A549 (cell line): Measurements from ENCODE around the gene VIT.

Source experiments
- EHMT2 ChIP-seq: fragments of 200-600 bp; sonication (generic); IDR thresholded peaks from 2 replicates; pipeline ENCODE4 v1.6.1; 2016; ENCODE audit warnings: antibody characterized with exemption, low read depth, mild to moderate bottlenecking, moderate library complexity
- EP300 ChIP-seq, 2 experiments: fragments of >200 bp; sonication (Bioruptor Twin); formaldehyde crosslinking; IDR thresholded peaks; 2 replicates in 1 of 2; 3 replicates in 1 of 2; pipeline ENCODE4 v1.6.1; 2016 to 2017
- POLR2AphosphoS2 ChIP-seq: conservative IDR thresholded peaks from 2 replicates; pipeline ENCODE4 v1.6.1; 2012; ENCODE audit warnings: low read length, improper control_type of control experiment, inconsistent platforms
- TF ChIP-seq, protein P1 (sequence below): fragments of >200 bp; sonication (Bioruptor Twin); formaldehyde crosslinking; IDR thresholded peaks from 3 replicates; pipeline ENCODE4 v1.5.1; 2016

DNA sequence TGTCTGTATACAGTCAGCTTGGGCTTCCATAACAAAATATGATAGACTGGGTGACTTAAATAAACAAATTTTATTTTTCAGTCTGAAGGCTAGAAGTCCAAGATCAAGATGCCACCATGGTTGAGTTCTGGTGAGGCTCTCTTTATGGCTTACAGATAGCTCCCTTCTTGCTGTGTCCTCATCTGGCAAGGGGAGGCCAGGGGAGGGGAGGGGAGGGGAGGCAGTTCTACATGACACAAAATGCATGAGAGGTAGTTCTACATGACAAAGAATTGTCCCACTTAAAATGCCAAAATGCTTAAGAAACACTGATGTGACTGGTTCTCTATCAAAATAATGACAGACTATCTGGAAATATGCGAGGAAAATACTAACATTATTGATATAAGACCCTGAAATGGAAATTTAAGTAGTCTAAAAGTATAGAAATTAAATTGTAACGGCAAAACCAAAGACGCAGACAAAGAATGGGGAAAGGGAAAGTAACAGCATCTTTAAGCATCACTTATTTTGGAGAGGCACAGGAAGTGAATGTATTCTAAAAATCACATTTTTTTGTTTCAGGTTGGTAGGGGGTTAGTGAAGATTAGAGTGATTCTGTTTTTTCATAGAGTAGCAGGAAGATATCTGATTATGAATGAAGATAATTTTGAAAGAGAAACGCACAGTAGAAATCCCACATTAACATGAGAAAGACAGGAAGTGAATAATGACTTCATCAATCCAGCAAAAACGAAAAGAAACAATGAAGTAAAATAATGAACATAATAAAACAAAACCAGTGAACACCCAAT is 138.4 kb downstream of the VIT start:
- TF ChIP-seq, protein P1, sequence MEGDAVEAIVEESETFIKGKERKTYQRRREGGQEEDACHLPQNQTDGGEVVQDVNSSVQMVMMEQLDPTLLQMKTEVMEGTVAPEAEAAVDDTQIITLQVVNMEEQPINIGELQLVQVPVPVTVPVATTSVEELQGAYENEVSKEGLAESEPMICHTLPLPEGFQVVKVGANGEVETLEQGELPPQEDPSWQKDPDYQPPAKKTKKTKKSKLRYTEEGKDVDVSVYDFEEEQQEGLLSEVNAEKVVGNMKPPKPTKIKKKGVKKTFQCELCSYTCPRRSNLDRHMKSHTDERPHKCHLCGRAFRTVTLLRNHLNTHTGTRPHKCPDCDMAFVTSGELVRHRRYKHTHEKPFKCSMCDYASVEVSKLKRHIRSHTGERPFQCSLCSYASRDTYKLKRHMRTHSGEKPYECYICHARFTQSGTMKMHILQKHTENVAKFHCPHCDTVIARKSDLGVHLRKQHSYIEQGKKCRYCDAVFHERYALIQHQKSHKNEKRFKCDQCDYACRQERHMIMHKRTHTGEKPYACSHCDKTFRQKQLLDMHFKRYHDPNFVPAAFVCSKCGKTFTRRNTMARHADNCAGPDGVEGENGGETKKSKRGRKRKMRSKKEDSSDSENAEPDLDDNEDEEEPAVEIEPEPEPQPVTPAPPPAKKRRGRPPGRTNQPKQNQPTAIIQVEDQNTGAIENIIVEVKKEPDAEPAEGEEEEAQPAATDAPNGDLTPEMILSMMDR, result no peak
- TF ChIP-seq EP300 (IDR thresholded peaks at IDR 0.05), result no peak
- TF ChIP-seq EHMT2, result no peak
- TF ChIP-seq POLR2AphosphoS2, result no peak
